GM13976 (cell line): ENCODE results near the gene RTTN.

Source experiments
- DNase-seq: peaks from one replicate; pipeline ENCODE4 v3.0.0; 2012; ENCODE audit warnings: low spot score
- CTCF ChIP-seq: IDR thresholded peaks from 2 replicates; pipeline ENCODE4 v1.5.1; 2012; ENCODE audit warnings: borderline replicate concordance, mild to moderate bottlenecking; ENCODE audit not compliant: insufficient read depth; ENCODE audit errors: extremely low read depth, missing control alignments, control extremely low read depth
- in situ Hi-C: fragments of 300-500 bp; cut with MboI; formaldehyde crosslinking; loops from one replicate; pipeline ENCODE4 v1.12.0; 2022; ENCODE audit warnings: low sequenced_read_pairs, mixed read lengths, inconsistent platforms; ENCODE audit not compliant: unreplicated experiment

The RTTN gene

GRCh38 chr18:70024829-70025228 lies 180.7 kb downstream of the RTTN start:
- in situ Hi-C loops: no loop called here
- no peak for DNase-seq
- TF ChIP-seq CTCF: no peak

DNA sequence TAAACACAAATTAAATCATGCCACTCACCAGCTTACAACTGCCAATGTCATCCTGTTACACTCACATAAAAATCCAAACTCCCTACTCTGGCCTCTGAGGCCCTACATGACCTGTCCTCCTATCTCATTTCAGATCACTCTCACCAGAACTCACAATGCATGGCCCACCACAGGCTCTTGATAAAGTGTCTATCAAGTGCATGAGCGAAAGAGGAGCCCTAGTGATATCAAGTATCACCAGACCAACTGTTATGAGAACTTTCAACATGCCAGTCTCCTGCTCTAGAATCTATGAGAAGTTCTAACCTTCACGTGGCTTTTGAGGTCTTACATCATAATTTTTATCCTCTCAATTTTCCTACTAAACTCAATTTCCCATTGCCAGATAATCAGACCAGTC lies 181.4 kb downstream of the RTTN start:
- in situ Hi-C loops: no loop called here
- no peak for DNase-seq
- TF ChIP-seq CTCF: no peak

GRCh38 chr18:70022636-70023035 lies 182.9 kb downstream of the RTTN start:
- in situ Hi-C loops: no loop called here
- no peak for TF ChIP-seq CTCF
- no peak for DNase-seq

GRCh38 chr18:70021498-70021897 lies 184.0 kb downstream of the RTTN start:
- DNase-seq: no peak
- in situ Hi-C loops: no loop called here
- TF ChIP-seq CTCF: no peak

GRCh38 chr18:70021043-70021442 lies 184.4 kb downstream of the RTTN start:
- in situ Hi-C loops: no loop called here

DNA sequence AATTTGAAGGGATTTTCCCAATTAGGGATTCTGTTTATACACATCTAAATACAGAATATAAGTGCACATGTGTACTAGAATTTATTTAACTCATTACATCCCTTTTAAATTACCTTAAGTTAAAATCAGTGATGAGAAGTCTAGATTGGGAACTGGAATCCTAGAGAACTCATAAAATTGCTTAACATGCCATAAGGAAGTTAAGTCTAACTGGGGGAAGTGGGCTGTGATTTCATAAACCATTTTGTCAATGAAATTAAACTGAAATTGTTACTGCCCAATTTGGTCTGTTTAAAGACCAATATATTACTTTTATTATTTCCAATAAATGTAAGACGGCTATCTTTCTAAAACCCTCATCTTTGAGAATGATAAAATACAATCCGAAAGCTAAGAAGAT lies 185.5 kb downstream of the RTTN start:
- TF ChIP-seq CTCF: no peak
- DNase-seq: no peak
- in situ Hi-C loops: no loop called here

More at GRCh38 chr18:70021043-70021442, 184.4 kb downstream of the RTTN start:
- DNase-seq: no peak
- no peak for TF ChIP-seq CTCF

- DNase-seq: no peak
- no peak for TF ChIP-seq CTCF
- in situ Hi-C loops: no loop called here
These were observed 186.4 kb downstream of the RTTN start for GRCh38 chr18:70019136-70019535.
